B cell (primary cell): ENCODE results near the gene SLK.

Experiments
- EZH2 ChIP-seq: IDR thresholded peaks from 2 replicates; pipeline ENCODE4 v1.6.1; 2012; ENCODE audit warnings: borderline replicate concordance, low read depth, mild to moderate bottlenecking, moderate library complexity, low read length; ENCODE audit not compliant: insufficient read depth, poor library complexity, severe bottlenecking
- TF ChIP-seq, protein P1 (sequence below): fragments of 200-600 bp; IDR thresholded peaks from one replicate; pipeline ENCODE4 v1.8.0; 2022; ENCODE audit warnings: antibody characterized with exemption, mild to moderate bottlenecking

DNA sequence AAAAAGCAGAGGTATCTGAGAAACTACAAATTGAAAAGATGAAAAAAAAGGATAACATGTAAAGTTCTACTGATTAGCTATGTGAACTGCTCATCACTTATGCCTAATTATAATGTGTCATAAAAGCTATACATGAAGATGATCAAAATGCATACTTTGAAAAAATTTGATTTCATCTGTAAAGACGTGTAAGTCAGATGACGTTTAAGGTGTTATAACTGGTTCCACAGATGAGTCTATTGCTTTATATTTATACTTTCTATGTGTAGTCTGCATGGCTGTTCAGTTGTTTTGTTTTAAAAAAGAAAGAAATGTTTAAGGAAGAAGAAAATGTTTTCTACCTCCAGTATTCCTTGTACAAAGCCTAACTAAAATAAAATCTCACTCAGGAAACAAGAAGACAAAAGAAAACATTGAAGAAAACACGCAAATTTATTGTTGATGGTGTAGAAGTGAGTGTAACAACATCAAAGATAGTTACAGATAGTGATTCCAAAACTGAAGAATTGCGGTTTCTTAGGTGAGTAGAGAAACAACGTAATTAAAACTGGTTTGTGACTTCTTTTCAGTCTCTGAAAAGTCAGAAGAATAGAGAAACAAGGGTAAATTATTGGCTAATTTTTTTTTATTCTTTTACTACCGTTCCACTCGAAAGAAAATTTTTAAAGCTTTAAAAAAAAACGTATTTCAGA is 38.4 kb downstream of the SLK start:
- TF ChIP-seq, protein P1, sequence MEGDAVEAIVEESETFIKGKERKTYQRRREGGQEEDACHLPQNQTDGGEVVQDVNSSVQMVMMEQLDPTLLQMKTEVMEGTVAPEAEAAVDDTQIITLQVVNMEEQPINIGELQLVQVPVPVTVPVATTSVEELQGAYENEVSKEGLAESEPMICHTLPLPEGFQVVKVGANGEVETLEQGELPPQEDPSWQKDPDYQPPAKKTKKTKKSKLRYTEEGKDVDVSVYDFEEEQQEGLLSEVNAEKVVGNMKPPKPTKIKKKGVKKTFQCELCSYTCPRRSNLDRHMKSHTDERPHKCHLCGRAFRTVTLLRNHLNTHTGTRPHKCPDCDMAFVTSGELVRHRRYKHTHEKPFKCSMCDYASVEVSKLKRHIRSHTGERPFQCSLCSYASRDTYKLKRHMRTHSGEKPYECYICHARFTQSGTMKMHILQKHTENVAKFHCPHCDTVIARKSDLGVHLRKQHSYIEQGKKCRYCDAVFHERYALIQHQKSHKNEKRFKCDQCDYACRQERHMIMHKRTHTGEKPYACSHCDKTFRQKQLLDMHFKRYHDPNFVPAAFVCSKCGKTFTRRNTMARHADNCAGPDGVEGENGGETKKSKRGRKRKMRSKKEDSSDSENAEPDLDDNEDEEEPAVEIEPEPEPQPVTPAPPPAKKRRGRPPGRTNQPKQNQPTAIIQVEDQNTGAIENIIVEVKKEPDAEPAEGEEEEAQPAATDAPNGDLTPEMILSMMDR = no peak
- TF ChIP-seq EZH2 = no peak
